ENCODE results near the gene ZDHHC1. TPM values are rescaled to one million over a fixed set of nuclear protein-coding genes. Genes with fewer than 3 reads are reported as not detected.
A peak's percentile ranks its signal among the peaks of the same experiment; 100 is the strongest.

ZDHHC1 gene
- total and polyA plus RNA-seq, 2 of the 13 experiments (the other 11 are each of a cell fraction or from before 2014, with no cell fraction given), result 0.51 to 1.1 TPM

DNA sequence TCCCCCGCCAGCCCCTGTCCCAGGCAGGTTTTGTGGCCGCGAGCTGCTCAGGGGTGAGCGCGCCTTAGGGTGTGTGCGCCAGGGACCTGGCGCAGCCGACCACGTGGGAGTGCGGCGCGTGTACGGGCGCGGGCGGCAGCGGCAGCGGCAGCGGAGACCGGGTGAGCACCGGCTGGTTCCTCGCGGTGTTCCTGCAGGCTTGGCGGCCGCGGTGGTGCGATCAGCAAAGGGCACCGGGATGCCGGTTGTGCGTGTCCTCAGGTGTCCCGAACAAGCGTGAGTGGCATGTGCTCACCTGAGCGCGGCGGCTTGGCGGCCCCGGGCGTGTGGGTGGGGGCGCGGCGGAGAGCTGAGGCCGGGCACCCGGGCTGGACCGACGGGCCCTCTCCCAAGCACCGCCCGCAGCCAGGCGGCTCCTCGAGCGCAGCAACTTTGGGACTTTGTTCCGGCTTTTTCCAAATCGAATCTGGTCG is 14.3 kb upstream of the ZDHHC1 start (continued):
- TF ChIP-seq NFE2L1 (CRISPR knock-in tag; IDR thresholded peaks at IDR 0.05; ENCODE audit: borderline replicate concordance) (0 out of 2 replicates have a peak, but pooled peaks have one; percentile 72), SSRP1 (CRISPR knock-in tag; IDR thresholded peaks at IDR 0.05) (peak; percentile 59; the same call in 1 of the 2 replicates), ZNF143 (CRISPR knock-in tag; IDR thresholded peaks at IDR 0.05) (no peak), FOXM1 (CRISPR knock-in tag; IDR thresholded peaks at IDR 0.05) (no peak), ZNF780A (CRISPR knock-in tag; IDR thresholded peaks at IDR 0.05) (no peak), NR2C2 (CRISPR knock-in tag; IDR thresholded peaks at IDR 0.05; ENCODE audit: borderline replicate concordance) (peak; percentile 44), ZNF879 (CRISPR knock-in tag; IDR thresholded peaks at IDR 0.05) (peak; percentile 87), ZNF674 (CRISPR knock-in tag; IDR thresholded peaks at IDR 0.05; ENCODE audit: low read depth) (0 out of 2 replicates have a peak, but pooled peaks have one; percentile 64), SATB2 (CRISPR knock-in tag; IDR thresholded peaks at IDR 0.05) (peak; percentile 52; the same call in 1 of the 2 replicates), ZNF556 (CRISPR knock-in tag; IDR thresholded peaks at IDR 0.05; ENCODE audit: borderline replicate concordance) (peak; percentile 73), GATAD1 (CRISPR knock-in tag; IDR thresholded peaks at IDR 0.05) (no peak)
- TF ChIP-seq, protein P1, sequence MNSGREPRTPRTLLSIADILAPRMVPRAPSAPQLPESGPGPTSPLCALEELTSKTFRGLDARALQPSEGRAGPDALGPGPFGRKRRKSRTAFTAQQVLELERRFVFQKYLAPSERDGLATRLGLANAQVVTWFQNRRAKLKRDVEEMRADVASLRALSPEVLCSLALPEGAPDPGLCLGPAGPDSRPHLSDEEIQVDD (CRISPR knock-in tag; IDR thresholded peaks at IDR 0.05; ENCODE audit: borderline replicate concordance), result peak; percentile 49; the same call in 1 of the 2 replicates
- TF ChIP-seq, protein P2, sequence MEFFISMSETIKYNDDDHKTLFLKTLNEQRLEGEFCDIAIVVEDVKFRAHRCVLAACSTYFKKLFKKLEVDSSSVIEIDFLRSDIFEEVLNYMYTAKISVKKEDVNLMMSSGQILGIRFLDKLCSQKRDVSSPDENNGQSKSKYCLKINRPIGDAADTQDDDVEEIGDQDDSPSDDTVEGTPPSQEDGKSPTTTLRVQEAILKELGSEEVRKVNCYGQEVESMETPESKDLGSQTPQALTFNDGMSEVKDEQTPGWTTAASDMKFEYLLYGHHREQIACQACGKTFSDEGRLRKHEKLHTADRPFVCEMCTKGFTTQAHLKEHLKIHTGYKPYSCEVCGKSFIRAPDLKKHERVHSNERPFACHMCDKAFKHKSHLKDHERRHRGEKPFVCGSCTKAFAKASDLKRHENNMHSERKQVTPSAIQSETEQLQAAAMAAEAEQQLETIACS (CRISPR knock-in tag; IDR thresholded peaks at IDR 0.05), result 0 out of 2 replicates have a peak, but pooled peaks have one; percentile 18
- TF ChIP-seq, protein P3, sequence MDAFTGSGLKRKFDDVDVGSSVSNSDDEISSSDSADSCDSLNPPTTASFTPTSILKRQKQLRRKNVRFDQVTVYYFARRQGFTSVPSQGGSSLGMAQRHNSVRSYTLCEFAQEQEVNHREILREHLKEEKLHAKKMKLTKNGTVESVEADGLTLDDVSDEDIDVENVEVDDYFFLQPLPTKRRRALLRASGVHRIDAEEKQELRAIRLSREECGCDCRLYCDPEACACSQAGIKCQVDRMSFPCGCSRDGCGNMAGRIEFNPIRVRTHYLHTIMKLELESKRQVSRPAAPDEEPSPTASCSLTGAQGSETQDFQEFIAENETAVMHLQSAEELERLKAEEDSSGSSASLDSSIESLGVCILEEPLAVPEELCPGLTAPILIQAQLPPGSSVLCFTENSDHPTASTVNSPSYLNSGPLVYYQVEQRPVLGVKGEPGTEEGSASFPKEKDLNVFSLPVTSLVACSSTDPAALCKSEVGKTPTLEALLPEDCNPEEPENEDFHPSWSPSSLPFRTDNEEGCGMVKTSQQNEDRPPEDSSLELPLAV (CRISPR knock-in tag; conservative IDR thresholded peaks at IDR 0.05; ENCODE audit: low read depth), result no peak
- TF ChIP-seq, protein P4, sequence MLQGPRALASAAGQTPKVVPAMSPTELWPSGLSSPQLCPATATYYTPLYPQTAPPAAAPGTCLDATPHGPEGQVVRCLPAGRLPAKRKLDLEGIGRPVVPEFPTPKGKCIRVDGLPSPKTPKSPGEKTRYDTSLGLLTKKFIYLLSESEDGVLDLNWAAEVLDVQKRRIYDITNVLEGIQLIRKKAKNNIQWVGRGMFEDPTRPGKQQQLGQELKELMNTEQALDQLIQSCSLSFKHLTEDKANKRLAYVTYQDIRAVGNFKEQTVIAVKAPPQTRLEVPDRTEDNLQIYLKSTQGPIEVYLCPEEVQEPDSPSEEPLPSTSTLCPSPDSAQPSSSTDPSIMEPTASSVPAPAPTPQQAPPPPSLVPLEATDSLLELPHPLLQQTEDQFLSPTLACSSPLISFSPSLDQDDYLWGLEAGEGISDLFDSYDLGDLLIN (CRISPR knock-in tag; IDR thresholded peaks at IDR 0.05; ENCODE audit: borderline replicate concordance), result 0 out of 2 replicates have a peak, but pooled peaks have one; percentile 21
- TF ChIP-seq, protein P5, sequence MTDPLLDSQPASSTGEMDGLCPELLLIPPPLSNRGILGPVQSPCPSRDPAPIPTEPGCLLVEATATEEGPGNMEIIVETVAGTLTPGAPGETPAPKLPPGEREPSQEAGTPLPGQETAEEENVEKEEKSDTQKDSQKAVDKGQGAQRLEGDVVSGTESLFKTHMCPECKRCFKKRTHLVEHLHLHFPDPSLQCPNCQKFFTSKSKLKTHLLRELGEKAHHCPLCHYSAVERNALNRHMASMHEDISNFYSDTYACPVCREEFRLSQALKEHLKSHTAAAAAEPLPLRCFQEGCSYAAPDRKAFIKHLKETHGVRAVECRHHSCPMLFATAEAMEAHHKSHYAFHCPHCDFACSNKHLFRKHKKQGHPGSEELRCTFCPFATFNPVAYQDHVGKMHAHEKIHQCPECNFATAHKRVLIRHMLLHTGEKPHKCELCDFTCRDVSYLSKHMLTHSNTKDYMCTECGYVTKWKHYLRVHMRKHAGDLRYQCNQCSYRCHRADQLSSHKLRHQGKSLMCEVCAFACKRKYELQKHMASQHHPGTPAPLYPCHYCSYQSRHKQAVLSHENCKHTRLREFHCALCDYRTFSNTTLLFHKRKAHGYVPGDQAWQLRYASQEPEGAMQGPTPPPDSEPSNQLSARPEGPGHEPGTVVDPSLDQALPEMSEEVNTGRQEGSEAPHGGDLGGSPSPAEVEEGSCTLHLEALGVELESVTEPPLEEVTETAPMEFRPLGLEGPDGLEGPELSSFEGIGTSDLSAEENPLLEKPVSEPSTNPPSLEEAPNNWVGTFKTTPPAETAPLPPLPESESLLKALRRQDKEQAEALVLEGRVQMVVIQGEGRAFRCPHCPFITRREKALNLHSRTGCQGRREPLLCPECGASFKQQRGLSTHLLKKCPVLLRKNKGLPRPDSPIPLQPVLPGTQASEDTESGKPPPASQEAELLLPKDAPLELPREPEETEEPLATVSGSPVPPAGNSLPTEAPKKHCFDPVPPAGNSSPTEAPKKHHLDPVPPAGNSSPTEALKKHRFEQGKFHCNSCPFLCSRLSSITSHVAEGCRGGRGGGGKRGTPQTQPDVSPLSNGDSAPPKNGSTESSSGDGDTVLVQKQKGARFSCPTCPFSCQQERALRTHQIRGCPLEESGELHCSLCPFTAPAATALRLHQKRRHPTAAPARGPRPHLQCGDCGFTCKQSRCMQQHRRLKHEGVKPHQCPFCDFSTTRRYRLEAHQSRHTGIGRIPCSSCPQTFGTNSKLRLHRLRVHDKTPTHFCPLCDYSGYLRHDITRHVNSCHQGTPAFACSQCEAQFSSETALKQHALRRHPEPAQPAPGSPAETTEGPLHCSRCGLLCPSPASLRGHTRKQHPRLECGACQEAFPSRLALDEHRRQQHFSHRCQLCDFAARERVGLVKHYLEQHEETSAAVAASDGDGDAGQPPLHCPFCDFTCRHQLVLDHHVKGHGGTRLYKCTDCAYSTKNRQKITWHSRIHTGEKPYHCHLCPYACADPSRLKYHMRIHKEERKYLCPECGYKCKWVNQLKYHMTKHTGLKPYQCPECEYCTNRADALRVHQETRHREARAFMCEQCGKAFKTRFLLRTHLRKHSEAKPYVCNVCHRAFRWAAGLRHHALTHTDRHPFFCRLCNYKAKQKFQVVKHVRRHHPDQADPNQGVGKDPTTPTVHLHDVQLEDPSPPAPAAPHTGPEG (CRISPR knock-in tag; IDR thresholded peaks at IDR 0.05), result no peak
- TF ChIP-seq, protein P6, sequence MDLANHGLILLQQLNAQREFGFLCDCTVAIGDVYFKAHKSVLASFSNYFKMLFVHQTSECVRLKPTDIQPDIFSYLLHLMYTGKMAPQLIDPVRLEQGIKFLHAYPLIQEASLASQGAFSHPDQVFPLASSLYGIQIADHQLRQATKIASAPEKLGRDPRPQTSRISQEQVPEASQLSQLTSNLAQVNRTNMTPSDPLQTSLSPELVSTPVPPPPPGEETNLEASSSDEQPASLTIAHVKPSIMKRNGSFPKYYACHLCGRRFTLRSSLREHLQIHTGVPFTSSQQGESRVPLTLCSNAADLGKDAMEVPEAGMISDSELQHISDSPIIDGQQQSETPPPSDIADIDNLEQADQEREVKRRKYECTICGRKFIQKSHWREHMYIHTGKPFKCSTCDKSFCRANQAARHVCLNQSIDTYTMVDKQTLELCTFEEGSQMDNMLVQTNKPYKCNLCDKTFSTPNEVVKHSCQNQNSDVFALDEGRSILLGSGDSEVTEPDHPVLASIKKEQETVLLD (CRISPR knock-in tag; IDR thresholded peaks at IDR 0.05; ENCODE audit: low read depth), result no peak
- TF ChIP-seq, protein P7, sequence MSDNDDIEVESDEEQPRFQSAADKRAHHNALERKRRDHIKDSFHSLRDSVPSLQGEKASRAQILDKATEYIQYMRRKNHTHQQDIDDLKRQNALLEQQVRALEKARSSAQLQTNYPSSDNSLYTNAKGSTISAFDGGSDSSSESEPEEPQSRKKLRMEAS (IDR thresholded peaks at IDR 0.05), result peak; percentile 96

Data from HepG2 (cell line).